H1 (cell line): ENCODE results near the gene BCKDHB. TPM values are rescaled to one million over a fixed set of nuclear protein-coding genes. Genes with fewer than 3 reads are reported as not detected.

ENCODE experiments used
- CTCF ChIA-PET: fragments of 300-600 bp; sonication (Branson Sonifier 250); formaldehyde crosslinking; loops from one replicate; lab custom pipeline; 2021; ENCODE audit not compliant: partially characterized antibody; lab: Charles Lee
- POLR2A ChIA-PET: fragments of 300-600 bp; sonication (Branson Sonifier 250); formaldehyde crosslinking; loops from one replicate; lab custom pipeline; 2021; ENCODE audit warnings: inconsistent platforms; ENCODE audit not compliant: partially characterized antibody; lab: Charles Lee
- DNase-seq, 2 experiments: peaks; one replicate each; pipeline versions ENCODE4 v3.0.0 to v3.0.0-alpha.2; 2010 to 2022; ENCODE audit warnings: low spot score in 2 of 2, low read depth in 1 of 2, mixed read lengths in 1 of 2
- FAIRE-seq: peaks from 2 replicates; lab custom pipeline; 2011; peaks lifted over from hg19 to GRCh38; lab: Jason Lieb, UNC
- H2AFZ ChIP-seq: 2 replicates; pipeline ENCODE4 v1.8.1; 2012; ENCODE audit warnings: low read length, inconsistent platforms
- H2AK5ac ChIP-seq: 2 replicates; pipeline ENCODE4 v1.6.1; 2013; ENCODE audit warnings: low read depth, low read length
- H2BK120ac ChIP-seq: replicated peaks from 2 replicates; pipeline ENCODE3; 2013; ENCODE audit warnings: low read depth, low read length, inconsistent platforms
- H2BK12ac ChIP-seq: 2 replicates; pipeline ENCODE4 v1.6.1; 2013; ENCODE audit warnings: low read depth, low read length
- H2BK15ac ChIP-seq: 2 replicates; pipeline ENCODE4 v1.6.1; 2013; ENCODE audit warnings: low read length
- H2BK20ac ChIP-seq: 2 replicates; pipeline ENCODE4 v1.6.1; 2013; ENCODE audit warnings: low read length
- H2BK5ac ChIP-seq: 2 replicates; pipeline ENCODE4 v1.6.1; 2013; ENCODE audit warnings: low read depth, low read length
- H3K14ac ChIP-seq: 2 replicates; pipeline ENCODE4 v1.6.1; 2013; ENCODE audit warnings: inconsistent platforms; ENCODE audit not compliant: insufficient read length
- H3K18ac ChIP-seq: 2 replicates; pipeline ENCODE4 v1.6.1; 2013; ENCODE audit warnings: low read length; ENCODE audit errors: extremely low read depth
- H3K23ac ChIP-seq: 2 replicates; pipeline ENCODE4 v1.6.1; 2013; ENCODE audit warnings: inconsistent platforms; ENCODE audit not compliant: insufficient read length
- H3K23me2 ChIP-seq: 2 replicates; pipeline ENCODE4 v1.6.1; 2013; ENCODE audit warnings: low read depth, low read length
- H3K27ac ChIP-seq: 2 replicates; pipeline ENCODE4 v1.6.1; 2011; ENCODE audit warnings: low read depth, low read length, inconsistent platforms
- H3K27me3 ChIP-seq, 4 experiments: replicated peaks in 1 of 4; 1 replicate in 1 of 4; 2 replicates in 3 of 4; pipeline versions ENCODE4 v1.6.1 to v1.8.1; 2011 to 2013; ENCODE audit warnings: low read length in 3 of 4, mild to moderate bottlenecking in 3 of 4, inconsistent platforms in 2 of 4, mixed read lengths in 2 of 4, moderate library complexity in 1 of 4; ENCODE audit not compliant: control insufficient read depth in 3 of 4, insufficient read depth in 3 of 4; ENCODE audit errors: extremely low read depth in 1 of 4
- H3K36me3 ChIP-seq, 4 experiments: 2 replicates each; pipeline versions ENCODE4 v1.6.1 to v1.8.1; 2011 to 2013; ENCODE audit warnings: mild to moderate bottlenecking in 4 of 4, low read length in 3 of 4, moderate library complexity in 2 of 4, control low read depth in 1 of 4, inconsistent platforms in 1 of 4; ENCODE audit not compliant: insufficient read depth in 4 of 4, control insufficient read depth in 2 of 4
- H3K4ac ChIP-seq: replicated peaks from 2 replicates; pipeline ENCODE3; 2013; ENCODE audit warnings: low read length, low read depth, mixed read lengths, inconsistent platforms; ENCODE audit not compliant: insufficient read length
- H3K4me1 ChIP-seq, 4 experiments: replicated peaks in 1 of 4; 1 replicate in 1 of 4; 2 replicates in 3 of 4; pipeline versions ENCODE4 v1.6.1 to v1.8.1; 2011 to 2013; ENCODE audit warnings: low read length in 3 of 4, inconsistent platforms in 2 of 4, mixed read lengths in 1 of 4; ENCODE audit not compliant: insufficient read depth in 4 of 4, control insufficient read depth in 3 of 4
- H3K4me2 ChIP-seq, 2 experiments: 2 replicates each; pipeline versions ENCODE4 v1.6.1 to v1.8.1; 2011 to 2013; ENCODE audit warnings: low read depth in 2 of 2, low read length in 2 of 2, control low read depth in 1 of 2, inconsistent platforms in 1 of 2, mild to moderate bottlenecking in 1 of 2; ENCODE audit not compliant: insufficient read depth in 1 of 2
- H3K4me3 ChIP-seq, 4 experiments: fragments of 200-600, 300-600 bp in 1 of 4; sonication (generic), shearing (Covaris generic), sonication (Bioruptor Twin) in 1 of 4; 2 replicates each; pipeline versions ENCODE4 v1.5.1 to v1.8.1; 2011 to 2016; ENCODE audit warnings: low read length in 4 of 4, low read depth in 3 of 4, control low read depth in 2 of 4, inconsistent platforms in 2 of 4, mild to moderate bottlenecking in 2 of 4, mixed read lengths in 1 of 4, moderate library complexity in 1 of 4; ENCODE audit not compliant: insufficient read depth in 2 of 4; ENCODE audit errors: extremely low read depth in 1 of 4
- H3K56ac ChIP-seq: replicated peaks from 2 replicates; pipeline ENCODE3; 2013; ENCODE audit warnings: low read depth, mild to moderate bottlenecking, mixed read lengths, low read length, inconsistent platforms; ENCODE audit not compliant: insufficient read length
- H3K79me1 ChIP-seq: 2 replicates; pipeline ENCODE4 v1.6.1; 2013; ENCODE audit warnings: low read depth, low read length, control low read depth
- H3K79me2 ChIP-seq, 2 experiments: 2 replicates each; pipeline versions ENCODE4 v1.6.1 to v1.8.1; 2012 to 2013; ENCODE audit warnings: low read length in 2 of 2, mild to moderate bottlenecking in 2 of 2, inconsistent platforms in 1 of 2; ENCODE audit not compliant: insufficient read depth in 2 of 2, control insufficient read depth in 1 of 2
- H3K9ac ChIP-seq, 4 experiments: replicated peaks in 1 of 4; 1 replicate in 1 of 4; 2 replicates in 3 of 4; pipeline versions ENCODE4 v1.6.1 to v1.8.1; 2011 to 2013; ENCODE audit warnings: low read depth in 3 of 4, low read length in 3 of 4, control low read depth in 2 of 4, mild to moderate bottlenecking in 2 of 4, moderate library complexity in 2 of 4, inconsistent platforms in 1 of 4; ENCODE audit errors: extremely low read depth in 1 of 4
- H3K9me3 ChIP-seq, 2 experiments: 2 replicates each; pipeline versions ENCODE4 v1.6.1 to v1.8.1; 2012 to 2013; ENCODE audit warnings: mild to moderate bottlenecking in 2 of 2, moderate library complexity in 2 of 2, control low read depth in 1 of 2, inconsistent platforms in 1 of 2, low read depth in 1 of 2, low read length in 1 of 2, mixed read lengths in 1 of 2; ENCODE audit not compliant: insufficient read depth in 2 of 2
- H4K20me1 ChIP-seq, 2 experiments: replicated peaks in 1 of 2; 2 replicates each; pipeline versions ENCODE3 to v1.8.1; 2011 to 2013; ENCODE audit warnings: inconsistent platforms in 2 of 2, low read length in 2 of 2, mild to moderate bottlenecking in 1 of 2; ENCODE audit not compliant: insufficient read depth in 2 of 2, control insufficient read depth in 1 of 2
- H4K5ac ChIP-seq: 2 replicates; pipeline ENCODE4 v1.6.1; 2013; ENCODE audit warnings: low read length, low read depth, mixed read lengths, inconsistent platforms; ENCODE audit not compliant: insufficient read length
- H4K8ac ChIP-seq: 2 replicates; pipeline ENCODE4 v1.8.0; 2013; ENCODE audit warnings: mild to moderate bottlenecking, moderate library complexity, low read length, inconsistent platforms; ENCODE audit not compliant: insufficient read depth; ENCODE audit errors: extremely low read depth
- H4K91ac ChIP-seq: replicated peaks from 2 replicates; pipeline ENCODE3; 2013; ENCODE audit warnings: low read length, mixed read lengths, inconsistent platforms; ENCODE audit not compliant: insufficient read length
- CTCF ChIP-seq, 3 experiments: IDR thresholded peaks; 1 replicate in 2 of 3; 2 replicates in 1 of 3; pipeline versions ENCODE4 v1.5.1 to v1.6.1; 2011; ENCODE audit warnings: low read length in 3 of 3, mild to moderate bottlenecking in 3 of 3, inconsistent platforms in 2 of 3, low read depth in 1 of 3, moderate library complexity in 1 of 3; ENCODE audit not compliant: insufficient read depth in 1 of 3; ENCODE audit errors: control extremely low read depth in 1 of 3
- EGR1 ChIP-seq: IDR thresholded peaks from 2 replicates; pipeline ENCODE4 v1.6.1; 2011; ENCODE audit warnings: low read depth, low read length, borderline replicate concordance
- EP300 ChIP-seq, 2 experiments: IDR thresholded peaks; 1 replicate in 1 of 2; 2 replicates in 1 of 2; pipeline ENCODE4 v1.6.1; 2011 to 2012; ENCODE audit warnings: low read depth in 2 of 2, low read length in 2 of 2, mild to moderate bottlenecking in 2 of 2, borderline replicate concordance in 1 of 2, inconsistent platforms in 1 of 2, moderate library complexity in 1 of 2
- JUND ChIP-seq: IDR thresholded peaks from 2 replicates; pipeline ENCODE4 v1.6.1; 2011; ENCODE audit warnings: mild to moderate bottlenecking, improper control_type of control experiment, low read length
- NRF1 ChIP-seq: IDR thresholded peaks from 2 replicates; pipeline ENCODE4 v1.6.1; 2011; ENCODE audit warnings: mild to moderate bottlenecking, low read depth, low read length, improper control_type of control experiment
- SP4 ChIP-seq: IDR thresholded peaks from 2 replicates; pipeline ENCODE4 v1.6.1; 2012; ENCODE audit warnings: low read length, inconsistent platforms
- TEAD4 ChIP-seq: IDR thresholded peaks from 2 replicates; pipeline ENCODE4 v1.6.1; 2012; ENCODE audit warnings: low read depth, low read length, inconsistent platforms, mixed read lengths
- WGBS, 2 experiments: shearing (Covaris generic) in 1 of 2; methylation state at CpG; one replicate each; pipeline versions ENCODE4 v1.1.6 to v1.1.7; 2013 to 2015; ENCODE audit warnings: low lambda C conversion rate in 2 of 2, mixed read lengths in 2 of 2, inconsistent platforms in 1 of 2, low coverage in 1 of 2, missing lambda C conversion rate in 1 of 2; ENCODE audit not compliant: insufficient replicate concordance in 2 of 2, insufficient coverage in 1 of 2, insufficient read length in 1 of 2; ENCODE audit errors: extremely low coverage in 1 of 2, missing lambda C conversion rate in 1 of 2; 5-methylcytosine and 5-hydroxymethylcytosine counted together
- polyA plus RNA-seq, 7 experiments: library from polyadenylated mRNA; depleted of rRNA in 3 of 7; stranded (reverse) in 5 of 7; unstranded in 2 of 7; fragments of >200 nt in 5 of 7; fragments of 200-250 nt in 2 of 7; gene quantifications; 1 replicate in 5 of 7; 2 replicates in 1 of 7; 4 replicates in 1 of 7; pipeline versions ENCODE4 v1.2.1 to v1.2.3, GENCODE V29; 2011 to 2013; ENCODE audit warnings: missing spikeins in 2 of 7, mixed read lengths in 2 of 7
- total RNA-seq: library from RNA; stranded (reverse); fragmentation: NEBNext Ultra II Directional; extraction: Animal tissue kit (Norgen Biotek cat#: 25700); gene quantifications from 2 replicates; pipeline ENCODE4 v1.2.1, GENCODE V29; 2021

Gene BCKDHB
- total and polyA plus RNA-seq, 2 of the 8 experiments (the other 6 are each of a cell fraction or from before 2014, with no cell fraction given), result 22.1 to 30.8 TPM

GRCh38 chr6:80196906-80197305 is 90.4 kb downstream of the BCKDHB start:
- Histone ChIP-seq H3K27ac (no peak overlapping the region), H3K9me3 (no peaks in the 10 kb centered on the region), H3K14ac (no peak overlapping the region), H2BK5ac (no peak overlapping the region), H2AK5ac (no peak overlapping the region), H3K79me2 (no peaks in the 10 kb centered on the region), H3K27me3 (no peaks in the 10 kb centered on the region), H4K20me1 (peaks cover 0 to 2% of the 10 kb centered on the region in 2 experiments), H3K56ac (no peak overlapping the region), H2BK120ac (no peak overlapping the region)
- DNase-seq (no peak), FAIRE-seq (no peak)
- POLR2A ChIA-PET, result no interaction called here
- TF ChIP-seq EGR1 (no peak), TEAD4 (no peak), NRF1 (no peak), SP4 (no peak), EP300 (IDR thresholded peaks at IDR 0.05; ENCODE audit: borderline replicate concordance in 1 of 2, low read depth in 2 of 2, low read length in 2 of 2) (no peak), CTCF (IDR thresholded peaks at IDR 0.05; ENCODE audit: control extremely low read depth in 1 of 3, insufficient read depth in 1 of 3, low read depth in 1 of 3, low read length in 3 of 3) (no peak), JUND (no peak)
- TF ChIP-seq, all 59 proteins: peak for 0
- Histone ChIP-seq H3K23ac (no peak overlapping the region), H2BK20ac (no peak overlapping the region), H3K23me2 (no peaks in the 10 kb centered on the region), H4K5ac (no peak overlapping the region), H3K4me2 (no peak overlapping the region), H3K9ac (no peak overlapping the region), H4K8ac (no peak overlapping the region), H3K18ac (no peak overlapping the region), H2BK15ac (no peak overlapping the region), H3K4ac (no peak overlapping the region), H4K91ac (no peak overlapping the region), H2BK12ac (no peak overlapping the region), H3K79me1 (no peaks in the 10 kb centered on the region; the same call in 1 of the 2 replicates), H3K36me3 (no peaks in the 10 kb centered on the region), H2AFZ (no peak overlapping the region), H3K4me1 (no peaks in the 10 kb centered on the region), H3K4me3 (no peak overlapping the region)
- CTCF ChIA-PET, result no interaction called here
- 86% methylated on average over 4 of the region's 4 CpGs; no CpG with 5 or more reads in 1 of the 2 experiments for WGBS, 2 experiments
